AG09319 (cell line): ENCODE results near the gene OVOL1.

Source experiments
- DNase-seq: peaks from one replicate; pipeline ENCODE4 v3.0.0-alpha.2; 2010; ENCODE audit warnings: low read depth; ENCODE audit errors: extremely low read depth
- TF ChIP-seq, protein P1 (sequence below): IDR thresholded peaks from 2 replicates; pipeline ENCODE4 v1.5.1; 2011; ENCODE audit warnings: low read depth, mild to moderate bottlenecking, inconsistent platforms, low read length, moderate library complexity

Gene OVOL1

GRCh38 chr11:65794570-65795510 lies 8.0 kb downstream of the OVOL1 start:
- no peak for DNase-seq
- TF ChIP-seq, protein P1, sequence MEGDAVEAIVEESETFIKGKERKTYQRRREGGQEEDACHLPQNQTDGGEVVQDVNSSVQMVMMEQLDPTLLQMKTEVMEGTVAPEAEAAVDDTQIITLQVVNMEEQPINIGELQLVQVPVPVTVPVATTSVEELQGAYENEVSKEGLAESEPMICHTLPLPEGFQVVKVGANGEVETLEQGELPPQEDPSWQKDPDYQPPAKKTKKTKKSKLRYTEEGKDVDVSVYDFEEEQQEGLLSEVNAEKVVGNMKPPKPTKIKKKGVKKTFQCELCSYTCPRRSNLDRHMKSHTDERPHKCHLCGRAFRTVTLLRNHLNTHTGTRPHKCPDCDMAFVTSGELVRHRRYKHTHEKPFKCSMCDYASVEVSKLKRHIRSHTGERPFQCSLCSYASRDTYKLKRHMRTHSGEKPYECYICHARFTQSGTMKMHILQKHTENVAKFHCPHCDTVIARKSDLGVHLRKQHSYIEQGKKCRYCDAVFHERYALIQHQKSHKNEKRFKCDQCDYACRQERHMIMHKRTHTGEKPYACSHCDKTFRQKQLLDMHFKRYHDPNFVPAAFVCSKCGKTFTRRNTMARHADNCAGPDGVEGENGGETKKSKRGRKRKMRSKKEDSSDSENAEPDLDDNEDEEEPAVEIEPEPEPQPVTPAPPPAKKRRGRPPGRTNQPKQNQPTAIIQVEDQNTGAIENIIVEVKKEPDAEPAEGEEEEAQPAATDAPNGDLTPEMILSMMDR = no peak

- no peak for DNase-seq
- TF ChIP-seq, protein P1 = no peak
These were observed 10.1 kb downstream of the OVOL1 start for GRCh38 chr11:65796726-65797601.

- TF ChIP-seq, protein P1 = no peak
- DNase-seq = no peak
These were observed 10.8 kb downstream of the OVOL1 start for GRCh38 chr11:65797711-65798110.

DNA sequence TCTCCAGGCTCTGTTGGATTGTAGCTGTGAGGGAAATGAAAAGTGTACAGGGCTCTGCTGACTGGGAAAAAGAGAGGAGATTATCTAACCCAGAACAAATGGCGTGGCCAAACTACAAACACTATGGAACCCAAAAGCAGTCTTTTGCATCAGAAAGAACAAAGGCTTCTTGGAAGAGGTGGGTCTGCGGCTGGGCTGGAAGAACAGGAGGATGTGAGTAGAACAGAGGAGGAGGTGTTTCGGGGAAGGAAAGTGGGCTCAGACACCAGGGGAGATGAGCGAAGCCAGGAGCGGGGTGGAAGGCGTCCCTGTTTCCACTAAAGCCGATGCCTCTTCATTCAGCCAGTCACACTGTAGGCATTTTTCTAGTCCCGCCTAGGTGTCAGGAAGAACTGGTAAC lies 12.0 kb downstream of the OVOL1 start:
- TF ChIP-seq, protein P1 = no peak
- DNase-seq = no peak

GRCh38 chr11:65801153-65801987 lies 14.5 kb downstream of the OVOL1 start:
- DNase-seq = no peak
- TF ChIP-seq, protein P1 = no peak

- no peak for DNase-seq
- TF ChIP-seq, protein P1 = no peak
These were observed 16.0 kb downstream of the OVOL1 start for GRCh38 chr11:65802841-65803240.
